ENCODE data around the gene LAMA3. TPM values are rescaled to one million over a fixed set of nuclear protein-coding genes. Genes with fewer than 3 reads are reported as not detected.

LAMA3 gene
- total and polyA plus RNA-seq, 2 of the 13 experiments (the other 11 are each of a cell fraction or from before 2014, with no cell fraction given) = 0.45 to 2.2 TPM

DNA sequence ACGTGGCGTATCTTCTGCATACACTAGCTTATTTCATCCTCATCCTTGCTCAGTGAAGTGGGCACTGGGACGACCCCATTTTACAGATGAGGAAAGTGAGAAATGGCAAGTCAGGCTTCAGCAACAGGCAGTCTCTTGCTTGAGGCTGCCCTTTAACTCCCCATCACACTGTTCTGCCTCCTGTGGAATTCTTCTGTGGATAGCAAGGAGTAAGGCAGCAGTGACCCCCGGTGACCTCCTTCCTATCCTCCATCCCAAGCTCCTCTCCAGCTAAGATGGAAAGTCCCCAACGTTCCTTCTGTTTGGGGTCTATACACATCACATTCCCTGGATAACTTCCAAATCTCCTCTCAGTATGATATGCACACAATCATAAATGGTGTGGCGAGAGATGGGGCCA, 37.0 kb upstream of the LAMA3 start (continued):
- TF ChIP-seq JDP2 (CRISPR knock-in tag; IDR thresholded peaks at IDR 0.05; ENCODE audit: borderline replicate concordance) (no peak), HMGA1 (CRISPR knock-in tag; conservative IDR thresholded peaks at IDR 0.05) (no peak), THAP7 (CRISPR knock-in tag; IDR thresholded peaks at IDR 0.05) (no peak)

DNA sequence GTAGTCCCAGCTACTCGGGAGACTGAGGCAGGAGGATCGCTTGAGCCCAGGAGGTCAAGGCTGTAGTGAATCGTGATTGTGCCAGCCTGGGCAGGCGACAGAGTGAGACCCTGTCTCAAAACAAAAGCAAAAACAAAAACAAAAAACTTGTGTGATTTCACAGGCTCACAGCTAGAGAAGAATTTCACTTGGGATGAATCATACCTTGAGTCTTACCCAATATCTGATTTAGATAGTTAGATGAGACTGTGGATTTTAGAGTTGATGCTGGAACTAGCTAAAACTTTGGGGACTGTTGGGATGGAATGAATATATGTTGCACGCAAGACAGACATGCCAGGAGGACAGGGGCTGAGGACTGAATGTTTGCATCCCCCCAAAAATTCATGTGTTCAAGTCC, 31.0 kb upstream of the LAMA3 start:
- in situ Hi-C loops (cut with HindIII; ENCODE audit: extremely low pct_ligation_motif_present, low pct_unique_long_range_greater_than_20kb) = no loop called here
- CTCF ChIA-PET (ENCODE audit: low intra/inter-chr PET ratio, low total read pairs) = no interaction called here

More for the DNA sequence above, 31.0 kb upstream of the LAMA3 start:
- H3K27ac ChIP-seq (ENCODE audit: extremely low read length, insufficient read depth, low read length) = no peak overlapping the region
- POLR2A ChIA-PET = no interaction called here
- no peak overlapping the region for H3K9ac ChIP-seq (ENCODE audit: insufficient read depth, low read depth, low read length)
- ATAC-seq = no peak
- no peak overlapping the region for H3K4me2 ChIP-seq (ENCODE audit: low read depth, low read length)
- peaks cover 6 to 23% of the 10 kb centered on the region in 2 experiments for H3K27me3 ChIP-seq (ENCODE audit: control insufficient read depth in 1 of 2, insufficient read depth in 2 of 2, low read length in 2 of 2)
- intact Hi-C loops (cut with micrococcal nuclease; ENCODE audit: unreplicated experiment) = no loop called here
- no peak overlapping the region for H2AFZ ChIP-seq (ENCODE audit: low read length)
- no TSS peak for BruUV-seq (replicated peaks)
- H3K79me2 ChIP-seq (ENCODE audit: insufficient read depth, low read length) = no peaks in the 10 kb centered on the region
- no peak overlapping the region for H3K4me3 ChIP-seq (replicated peaks in 1 of 3; ENCODE audit: insufficient read depth in 1 of 3, low read depth in 2 of 3, low read length in 3 of 3)
- no peaks in the 10 kb centered on the region for H4K20me1 ChIP-seq (ENCODE audit: insufficient read depth, low read length)
- no peak for DNase-seq (ENCODE audit: low spot score)
- WGBS (ENCODE audit: low lambda C conversion rate) = 28% methylated on average over 5 of the region's 5 CpGs
- no peak for TF ChIP-seq ZNF543 (CRISPR knock-in tag; IDR thresholded peaks at IDR 0.05)
- no peak for TF ChIP-seq JUN (CRISPR knock-in tag; IDR thresholded peaks at IDR 0.05)
- no peak for TF ChIP-seq ATF7-NPFF (CRISPR knock-in tag; IDR thresholded peaks at IDR 0.05; ENCODE audit: low read depth)
- TF ChIP-seq JUNB (CRISPR knock-in tag; IDR thresholded peaks at IDR 0.05; ENCODE audit: borderline replicate concordance) = no peak
- no peak for TF ChIP-seq ZNF562 (CRISPR knock-in tag; IDR thresholded peaks at IDR 0.05; ENCODE audit: borderline replicate concordance)
- no peak for TF ChIP-seq ZNF83 (CRISPR knock-in tag; IDR thresholded peaks at IDR 0.05; ENCODE audit: borderline replicate concordance)
- TF ChIP-seq ZSCAN12 (CRISPR knock-in tag; IDR thresholded peaks at IDR 0.05) = no peak
- TF ChIP-seq, protein P1, sequence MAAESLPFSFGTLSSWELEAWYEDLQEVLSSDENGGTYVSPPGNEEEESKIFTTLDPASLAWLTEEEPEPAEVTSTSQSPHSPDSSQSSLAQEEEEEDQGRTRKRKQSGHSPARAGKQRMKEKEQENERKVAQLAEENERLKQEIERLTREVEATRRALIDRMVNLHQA (CRISPR knock-in tag; IDR thresholded peaks at IDR 0.05) = no peak
- no peak for TF ChIP-seq AGO2 (optimal IDR thresholded peaks at IDR 0.05; ENCODE audit: low read depth, low read length)
- TF ChIP-seq KLF16 (CRISPR knock-in tag; IDR thresholded peaks at IDR 0.05) = no peak
- no peak for TF ChIP-seq ZNF350 (CRISPR knock-in tag; IDR thresholded peaks at IDR 0.05; ENCODE audit: borderline replicate concordance, low read depth)
- TF ChIP-seq MIXL1 (CRISPR knock-in tag; IDR thresholded peaks at IDR 0.05) = no peak
- TF ChIP-seq NAIF1 (CRISPR knock-in tag; IDR thresholded peaks at IDR 0.05; ENCODE audit: borderline replicate concordance) = no peak
- TF ChIP-seq CEBPB (IDR thresholded peaks at IDR 0.05; ENCODE audit: borderline replicate concordance, low read depth, low read length) = no peak
- FAIRE-seq = no peak
- H3K4me1 ChIP-seq (ENCODE audit: insufficient read depth, low read length) = peaks cover 6% of the 10 kb centered on the region
- no peaks in the 10 kb centered on the region for H3K36me3 ChIP-seq (replicated peaks in 1 of 2; ENCODE audit: control insufficient read depth in 1 of 2, insufficient read depth in 2 of 2, low read length in 2 of 2)
- no peaks in the 10 kb centered on the region for H3K9me3 ChIP-seq (ENCODE audit: low read length)
